SH-SY5Y (cell line): ENCODE data around the gene HOXD3.

Source experiments
- GATA2 ChIP-seq: IDR thresholded peaks from 2 replicates; pipeline ENCODE4 v1.6.1; 2011; ENCODE audit warnings: mild to moderate bottlenecking, low read depth, low read length
- GATA3 ChIP-seq: IDR thresholded peaks from 2 replicates; pipeline ENCODE4 v1.6.1; 2011; ENCODE audit warnings: low read depth, mild to moderate bottlenecking, low read length, moderate library complexity

The HOXD3 gene

GRCh38 chr2:176117162-176117822 is 39.8 kb upstream of the HOXD3 start:
- TF ChIP-seq GATA2: no peak
- TF ChIP-seq GATA3: no peak

- TF ChIP-seq GATA3: no peak
- no peak for TF ChIP-seq GATA2
These were observed 39.2 kb upstream of the HOXD3 start for GRCh38 chr2:176117823-176118371.

- TF ChIP-seq GATA2: no peak
- TF ChIP-seq GATA3: no peak
These were observed 38.3 kb upstream of the HOXD3 start for GRCh38 chr2:176118601-176119339.

GRCh38 chr2:176120364-176121189 is 36.5 kb upstream of the HOXD3 start:
- TF ChIP-seq GATA2: no peak
- no peak for TF ChIP-seq GATA3

DNA sequence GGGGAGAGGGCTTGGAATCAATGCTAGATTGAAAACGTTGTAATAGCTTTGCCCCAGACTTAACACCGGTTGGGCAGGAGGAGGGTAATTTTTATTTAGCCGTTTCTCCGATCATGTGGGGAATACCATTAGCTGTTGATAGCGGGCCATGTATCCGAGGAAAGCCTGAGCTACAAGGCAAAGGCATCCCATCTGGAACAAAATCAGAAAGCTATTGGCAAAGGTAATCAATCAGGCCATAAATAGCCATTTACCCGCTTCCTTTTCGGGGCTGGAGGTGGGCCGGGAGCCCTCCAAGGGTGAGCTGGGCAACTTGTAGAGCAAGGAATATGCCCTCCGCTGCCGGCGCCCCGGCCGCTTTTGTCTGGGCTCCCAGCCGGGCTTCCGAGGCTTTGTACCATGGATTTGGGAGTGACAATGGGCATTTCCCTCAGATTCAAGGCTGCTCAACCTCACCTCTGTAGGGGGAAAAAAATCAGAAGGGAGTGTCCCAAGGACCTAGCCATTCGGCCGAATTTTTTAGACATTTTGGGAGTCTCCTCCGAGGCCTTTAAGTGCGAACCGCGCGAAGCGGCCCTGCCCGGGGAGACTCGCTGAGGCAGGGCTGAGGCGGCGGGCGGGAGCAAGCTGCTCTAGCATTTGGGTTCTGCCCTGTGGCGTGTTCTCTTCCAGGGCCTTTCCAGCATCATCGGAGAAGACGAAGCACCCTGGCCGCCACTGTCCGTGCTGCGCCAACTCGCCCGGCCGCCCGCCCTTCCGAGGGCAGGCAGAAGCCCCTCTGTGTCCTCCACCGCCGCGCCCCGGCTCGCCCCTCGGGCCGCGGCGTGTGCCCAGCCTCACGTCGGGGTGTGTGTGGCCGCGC is 35.7 kb upstream of the HOXD3 start:
- TF ChIP-seq GATA2 (no peak), GATA3 (no peak)

GRCh38 chr2:176122052-176122682 is 34.9 kb upstream of the HOXD3 start:
- TF ChIP-seq GATA3: no peak
- no peak; the same call in 1 of the 2 replicates for TF ChIP-seq GATA2

DNA sequence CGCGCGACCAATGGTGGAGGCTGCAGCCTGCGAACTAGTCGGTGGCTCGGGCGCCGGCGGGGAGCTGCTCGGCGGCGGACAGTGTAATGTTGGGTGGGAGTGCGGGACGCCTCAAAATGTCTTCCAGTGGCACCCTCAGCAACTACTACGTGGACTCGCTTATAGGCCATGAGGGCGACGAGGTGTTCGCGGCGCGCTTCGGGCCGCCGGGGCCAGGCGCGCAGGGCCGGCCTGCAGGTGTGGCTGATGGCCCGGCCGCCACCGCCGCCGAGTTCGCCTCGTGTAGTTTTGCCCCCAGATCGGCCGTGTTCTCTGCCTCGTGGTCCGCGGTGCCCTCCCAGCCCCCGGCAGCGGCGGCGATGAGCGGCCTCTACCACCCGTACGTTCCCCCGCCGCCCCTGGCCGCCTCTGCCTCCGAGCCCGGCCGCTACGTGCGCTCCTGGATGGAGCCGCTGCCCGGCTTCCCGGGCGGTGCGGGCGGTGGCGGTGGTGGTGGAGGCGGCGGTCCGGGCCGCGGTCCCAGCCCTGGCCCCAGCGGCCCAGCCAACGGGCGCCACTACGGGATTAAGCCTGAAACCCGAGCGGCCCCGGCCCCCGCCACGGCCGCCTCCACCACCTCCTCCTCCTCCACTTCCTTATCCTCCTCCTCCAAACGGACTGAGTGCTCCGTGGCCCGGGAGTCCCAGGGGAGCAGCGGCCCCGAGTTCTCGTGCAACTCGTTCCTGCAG is 34.3 kb upstream of the HOXD3 start, which contains the start of gene HOXD9:
Gene HOXD9, plus strand, starts transcription at position 37 of the 728 bp plus-strand sequence. Its CDS starts 50 bp downstream, at position 87.
- no peak for TF ChIP-seq GATA2
- no peak for TF ChIP-seq GATA3

DNA sequence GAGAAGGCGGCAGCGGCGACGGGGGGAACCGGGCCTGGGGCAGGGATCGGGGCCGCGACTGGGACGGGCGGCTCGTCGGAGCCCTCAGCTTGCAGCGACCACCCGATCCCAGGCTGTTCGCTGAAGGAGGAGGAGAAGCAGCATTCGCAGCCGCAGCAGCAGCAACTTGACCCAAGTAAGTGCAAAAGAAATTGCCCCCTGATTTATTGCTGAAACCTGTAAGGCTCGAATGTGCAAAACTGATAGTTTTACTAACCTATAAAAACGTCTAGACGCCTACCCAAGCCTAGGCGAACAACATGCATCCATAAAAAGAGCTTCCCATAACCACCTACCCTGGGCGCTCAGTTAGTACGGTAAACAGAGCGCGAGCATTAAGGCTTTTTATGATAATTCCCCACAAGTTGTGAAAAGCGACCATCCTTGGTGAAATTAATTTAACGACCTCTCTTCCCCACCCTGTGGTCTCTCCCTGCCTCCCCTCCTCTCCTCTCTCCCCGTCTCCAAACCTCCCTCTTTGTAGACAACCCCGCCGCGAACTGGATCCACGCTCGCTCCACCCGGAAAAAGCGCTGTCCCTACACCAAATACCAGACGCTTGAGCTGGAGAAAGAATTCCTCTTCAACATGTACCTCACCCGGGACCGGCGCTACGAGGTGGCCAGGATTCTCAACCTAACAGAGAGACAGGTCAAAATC is 33.5 kb upstream of the HOXD3 start:
- TF ChIP-seq GATA2 (no peak), GATA3 (no peak)

GRCh38 chr2:176124110-176124946 is 32.8 kb upstream of the HOXD3 start:
- TF ChIP-seq GATA3 (no peak), GATA2 (no peak)

DNA sequence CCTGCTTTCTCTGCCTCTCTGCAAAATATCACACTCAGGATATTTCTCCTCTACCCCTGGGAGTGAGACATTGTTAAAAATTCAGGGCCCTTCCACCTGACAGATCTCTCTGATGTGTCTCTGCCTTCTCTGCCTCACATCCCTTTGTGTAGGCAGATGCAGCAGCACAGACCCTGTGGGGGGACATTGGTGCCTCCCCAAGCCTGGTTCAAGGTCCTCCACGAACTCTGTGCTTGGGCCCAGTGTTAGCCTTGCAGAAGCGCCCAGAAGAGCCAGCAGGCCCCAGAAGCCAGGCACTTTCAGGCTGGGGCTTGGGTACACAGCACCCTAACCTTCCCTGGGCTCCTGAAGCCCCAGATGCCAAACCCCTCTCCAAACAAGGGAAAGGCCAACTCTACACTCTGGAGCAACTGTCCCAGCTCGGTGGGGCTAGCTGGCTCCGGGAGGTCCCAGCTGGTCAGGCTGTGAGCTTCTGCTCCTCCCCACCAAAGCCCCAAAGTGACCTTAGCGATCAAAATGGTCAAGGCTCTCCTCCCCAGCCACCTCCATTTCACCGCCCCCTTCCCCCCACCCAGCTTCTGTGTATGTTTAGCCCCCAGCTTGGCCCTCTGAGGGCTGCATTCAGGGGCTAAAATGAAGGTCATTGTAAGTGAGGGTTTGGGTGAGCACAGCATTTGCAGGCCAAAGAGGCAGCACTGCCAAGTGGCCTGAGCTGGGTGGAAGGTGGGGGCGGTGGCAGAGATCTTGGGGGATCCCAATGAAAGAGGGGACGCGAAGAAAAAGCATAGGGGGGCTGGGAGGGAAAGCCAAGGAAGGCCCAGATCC is 31.9 kb upstream of the HOXD3 start:
- TF ChIP-seq GATA3 (no peak), GATA2 (no peak)
